GM12872 (cell line): Measurements from ENCODE around the gene LACTB.

Experiments
- CTCF ChIP-seq: IDR thresholded peaks from 3 replicates; pipeline ENCODE4 v1.5.1; 2011; ENCODE audit warnings: low read depth, mild to moderate bottlenecking, low read length, moderate library complexity; ENCODE audit not compliant: insufficient read depth

The LACTB gene

GRCh38 chr15:63090887-63091286, 30.8 kb upstream of the LACTB start:
- no peak for TF ChIP-seq CTCF

- TF ChIP-seq CTCF = no peak
Observed at GRCh38 chr15:63091679-63092446, 29.8 kb upstream of the LACTB start.

DNA sequence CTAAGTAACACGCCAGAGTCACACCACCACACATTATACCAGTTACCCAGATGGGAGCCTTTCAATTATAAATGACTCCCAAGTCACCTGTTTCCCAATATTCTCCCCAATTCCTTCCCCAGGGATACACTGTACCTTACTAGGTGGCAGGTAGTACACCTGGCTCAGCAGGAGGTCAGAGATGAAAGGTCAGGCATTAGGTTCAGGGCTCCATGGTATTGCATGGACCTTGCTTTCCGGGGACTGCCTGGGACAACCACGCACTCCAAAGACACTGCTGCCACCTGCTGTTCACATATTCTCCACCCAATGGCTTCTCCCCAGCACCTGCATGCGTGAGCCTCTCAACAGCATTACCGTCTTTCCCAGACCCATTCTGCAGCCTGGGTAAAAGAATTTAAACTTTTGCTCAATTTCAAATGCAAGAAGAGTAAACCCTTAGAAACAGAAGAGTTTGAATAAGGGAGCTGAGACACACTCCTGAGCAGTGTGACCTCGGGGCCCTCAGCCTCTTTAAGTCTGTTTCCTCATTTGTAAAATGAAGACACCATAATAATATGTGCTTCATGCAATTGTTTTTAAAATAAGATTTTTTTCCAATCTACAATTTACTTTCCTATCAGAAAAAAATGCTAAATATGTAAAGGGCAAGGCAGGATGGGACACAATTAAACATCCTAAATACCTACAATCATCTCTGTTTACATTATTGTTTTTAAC, 28.0 kb upstream of the LACTB start:
- TF ChIP-seq CTCF = peak; percentile 94

DNA sequence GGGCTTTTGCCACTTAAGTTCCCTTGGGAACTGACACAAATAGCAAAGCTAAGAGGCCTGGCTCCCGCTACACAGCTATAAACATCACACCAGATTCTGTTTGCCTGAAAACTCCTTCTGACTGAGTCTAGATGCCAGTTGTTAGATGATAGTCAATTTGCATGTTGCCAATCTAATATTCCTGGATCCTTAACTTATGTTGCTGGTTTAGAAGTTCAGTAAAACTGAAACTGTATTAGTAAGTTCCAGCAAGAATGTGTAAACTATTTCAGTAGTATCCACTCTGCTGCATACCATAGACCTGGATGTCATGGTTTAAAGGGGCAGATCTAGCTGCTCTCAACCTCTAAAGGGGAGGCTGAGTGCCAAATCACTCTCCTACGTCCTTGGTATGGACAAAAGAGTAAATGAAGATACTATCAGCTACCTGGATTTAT, 27.1 kb upstream of the LACTB start:
- TF ChIP-seq CTCF = no peak

DNA sequence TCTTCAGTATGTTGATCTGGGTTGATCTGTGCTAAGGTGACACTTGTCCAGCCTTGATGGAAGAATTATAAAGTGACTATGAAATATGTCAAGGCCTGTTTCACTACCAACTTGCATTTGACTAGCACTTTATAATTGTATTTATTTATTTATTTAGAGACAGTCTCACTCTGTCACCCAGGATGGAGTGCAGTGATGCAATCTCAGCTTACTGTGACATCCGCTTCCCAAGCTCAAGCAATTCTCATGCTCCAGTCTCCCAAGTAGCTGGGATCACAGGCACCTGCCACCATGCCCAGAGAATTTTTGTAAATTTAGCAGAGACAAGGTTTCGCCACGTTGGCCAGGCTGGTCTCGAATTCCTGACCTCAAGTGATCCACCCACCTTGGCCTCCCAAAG, 25.5 kb upstream of the LACTB start:
- no peak for TF ChIP-seq CTCF

DNA sequence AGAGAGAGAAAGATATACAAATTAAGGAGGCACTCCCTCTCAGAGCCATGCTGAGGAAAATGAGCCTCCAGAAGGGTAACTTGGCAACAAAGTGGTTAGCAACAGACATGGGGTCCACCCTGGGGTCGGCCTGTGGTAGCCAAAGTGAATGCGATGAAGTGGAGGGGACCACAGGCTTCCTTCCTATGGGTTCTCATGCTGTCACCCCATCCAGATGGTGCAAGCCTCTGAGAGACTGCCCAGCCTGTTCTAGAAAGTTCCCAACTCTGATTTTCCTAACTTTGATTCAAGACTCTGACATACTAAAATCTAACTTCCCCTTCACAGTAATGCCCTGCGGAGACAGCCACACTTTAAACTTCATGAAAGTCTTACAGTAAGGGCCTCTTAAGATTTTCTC, 18.2 kb upstream of the LACTB start:
- no peak for TF ChIP-seq CTCF

DNA sequence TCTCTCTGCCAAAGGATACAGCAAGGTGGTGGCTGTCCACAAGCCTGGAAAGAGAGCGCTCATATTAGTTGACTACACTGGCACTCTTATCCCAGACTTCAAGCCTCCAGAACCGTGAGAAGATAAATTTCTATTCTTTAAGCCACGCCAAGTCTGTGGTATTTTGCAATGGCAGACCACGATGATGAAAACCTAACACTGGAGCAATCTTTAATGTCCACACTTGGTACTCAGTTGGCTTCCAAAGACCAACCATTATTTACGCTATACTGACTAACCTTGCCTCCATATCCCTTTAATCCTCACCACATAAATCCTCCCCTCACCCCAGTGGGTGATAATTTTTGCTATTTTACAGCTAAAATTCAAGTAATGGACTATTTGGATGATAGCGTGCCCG, 16.9 kb upstream of the LACTB start:
- TF ChIP-seq CTCF = no peak
